ENCODE data around the gene NHSL2.

Gene NHSL2

DNA sequence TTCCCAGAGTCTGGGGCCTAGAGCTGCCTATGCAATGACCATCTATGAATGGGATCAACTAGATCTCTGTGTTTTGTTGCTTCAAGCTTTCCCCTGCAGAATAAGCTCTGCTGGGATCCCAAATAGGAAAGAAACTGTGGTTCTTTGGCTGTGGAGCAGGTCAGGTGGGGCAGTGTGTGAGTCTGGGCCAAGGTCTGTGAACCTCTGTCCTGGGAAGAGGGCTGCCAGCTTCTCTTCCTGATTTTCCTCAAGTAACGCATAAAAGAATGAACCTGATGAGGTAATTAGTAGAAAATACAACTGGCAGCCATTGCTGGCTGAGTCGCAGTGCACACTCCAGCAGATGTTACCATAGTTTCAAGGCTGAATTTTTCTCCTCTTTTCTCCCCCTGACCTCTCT lies 266.3 kb downstream of the NHSL2 start:
- H3K4me1 ChIP-seq (ENCODE audit: low read length), result peaks cover 6% of the 10 kb centered on the region; the same call in 1 of the 2 replicates
- H3K4me2 ChIP-seq (ENCODE audit: low read length), result no peak overlapping the region
- TF ChIP-seq, protein P1, sequence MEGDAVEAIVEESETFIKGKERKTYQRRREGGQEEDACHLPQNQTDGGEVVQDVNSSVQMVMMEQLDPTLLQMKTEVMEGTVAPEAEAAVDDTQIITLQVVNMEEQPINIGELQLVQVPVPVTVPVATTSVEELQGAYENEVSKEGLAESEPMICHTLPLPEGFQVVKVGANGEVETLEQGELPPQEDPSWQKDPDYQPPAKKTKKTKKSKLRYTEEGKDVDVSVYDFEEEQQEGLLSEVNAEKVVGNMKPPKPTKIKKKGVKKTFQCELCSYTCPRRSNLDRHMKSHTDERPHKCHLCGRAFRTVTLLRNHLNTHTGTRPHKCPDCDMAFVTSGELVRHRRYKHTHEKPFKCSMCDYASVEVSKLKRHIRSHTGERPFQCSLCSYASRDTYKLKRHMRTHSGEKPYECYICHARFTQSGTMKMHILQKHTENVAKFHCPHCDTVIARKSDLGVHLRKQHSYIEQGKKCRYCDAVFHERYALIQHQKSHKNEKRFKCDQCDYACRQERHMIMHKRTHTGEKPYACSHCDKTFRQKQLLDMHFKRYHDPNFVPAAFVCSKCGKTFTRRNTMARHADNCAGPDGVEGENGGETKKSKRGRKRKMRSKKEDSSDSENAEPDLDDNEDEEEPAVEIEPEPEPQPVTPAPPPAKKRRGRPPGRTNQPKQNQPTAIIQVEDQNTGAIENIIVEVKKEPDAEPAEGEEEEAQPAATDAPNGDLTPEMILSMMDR (IDR thresholded peaks at IDR 0.05; ENCODE audit: low read depth, low read length), result no peak
- no peak for TF ChIP-seq EZH2phosphoT487 (IDR thresholded peaks at IDR 0.05; ENCODE audit: low read depth)
- H3K79me2 ChIP-seq (ENCODE audit: low read length), result peaks cover 4% of the 10 kb centered on the region
- H3K27me3 ChIP-seq (ENCODE audit: low read depth, low read length), result no peaks in the 10 kb centered on the region
- no peak overlapping the region for H2AFZ ChIP-seq (ENCODE audit: low read depth, low read length)
- H3K9me3 ChIP-seq (ENCODE audit: insufficient read depth, low read length), result no peaks in the 10 kb centered on the region
- no peak overlapping the region for H3K4me3 ChIP-seq (ENCODE audit: low read length)
- H3K9ac ChIP-seq (ENCODE audit: low read length), result no peak overlapping the region
- H4K20me1 ChIP-seq (ENCODE audit: insufficient read depth, low read length), result no peaks in the 10 kb centered on the region
- no peaks in the 10 kb centered on the region for H3K36me3 ChIP-seq (replicated peaks; ENCODE audit: low read depth, low read length)
- no peak overlapping the region for H3K27ac ChIP-seq (ENCODE audit: low read length)

DNA sequence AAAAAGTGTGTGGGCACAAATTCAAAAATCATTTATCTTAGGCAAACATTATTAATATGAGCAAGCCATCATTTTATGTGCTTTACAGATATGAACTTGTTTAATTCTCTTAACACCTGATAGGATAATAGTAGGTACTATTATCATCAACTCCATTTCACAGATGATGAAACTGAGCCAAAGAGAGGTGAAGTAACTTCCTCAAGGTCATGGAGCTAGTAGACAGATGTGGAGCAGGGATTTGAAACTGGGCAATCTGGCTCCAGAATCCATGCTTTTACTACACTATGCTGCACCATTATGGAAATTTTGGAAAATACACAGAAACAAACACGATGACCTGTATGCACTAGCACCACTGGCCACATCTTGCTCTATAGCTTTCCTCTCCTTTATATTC lies 269.9 kb downstream of the NHSL2 start:
- Histone ChIP-seq H3K9ac (ENCODE audit: low read length) (peak overlapping the region; percentile 94), H3K4me2 (ENCODE audit: low read length) (peak overlapping the region; percentile 91), H4K20me1 (ENCODE audit: insufficient read depth, low read length) (no peaks in the 10 kb centered on the region), H3K27me3 (ENCODE audit: low read depth, low read length) (no peaks in the 10 kb centered on the region), H3K79me2 (ENCODE audit: low read length) (peaks cover 19% of the 10 kb centered on the region), H3K4me3 (ENCODE audit: low read length) (peak overlapping the region; percentile 95), H3K4me1 (ENCODE audit: low read length) (peaks cover 14% of the 10 kb centered on the region), H3K27ac (ENCODE audit: low read length) (peak overlapping the region; percentile 81), H3K9me3 (ENCODE audit: insufficient read depth, low read length) (no peaks in the 10 kb centered on the region), H3K36me3 (replicated peaks; ENCODE audit: low read depth, low read length) (no peaks in the 10 kb centered on the region), H2AFZ (ENCODE audit: low read depth, low read length) (peak overlapping the region; percentile 96)
- no peak for TF ChIP-seq EZH2phosphoT487 (IDR thresholded peaks at IDR 0.05; ENCODE audit: low read depth)
- TF ChIP-seq, protein P1 (IDR thresholded peaks at IDR 0.05; ENCODE audit: low read depth, low read length), result no peak

DNA sequence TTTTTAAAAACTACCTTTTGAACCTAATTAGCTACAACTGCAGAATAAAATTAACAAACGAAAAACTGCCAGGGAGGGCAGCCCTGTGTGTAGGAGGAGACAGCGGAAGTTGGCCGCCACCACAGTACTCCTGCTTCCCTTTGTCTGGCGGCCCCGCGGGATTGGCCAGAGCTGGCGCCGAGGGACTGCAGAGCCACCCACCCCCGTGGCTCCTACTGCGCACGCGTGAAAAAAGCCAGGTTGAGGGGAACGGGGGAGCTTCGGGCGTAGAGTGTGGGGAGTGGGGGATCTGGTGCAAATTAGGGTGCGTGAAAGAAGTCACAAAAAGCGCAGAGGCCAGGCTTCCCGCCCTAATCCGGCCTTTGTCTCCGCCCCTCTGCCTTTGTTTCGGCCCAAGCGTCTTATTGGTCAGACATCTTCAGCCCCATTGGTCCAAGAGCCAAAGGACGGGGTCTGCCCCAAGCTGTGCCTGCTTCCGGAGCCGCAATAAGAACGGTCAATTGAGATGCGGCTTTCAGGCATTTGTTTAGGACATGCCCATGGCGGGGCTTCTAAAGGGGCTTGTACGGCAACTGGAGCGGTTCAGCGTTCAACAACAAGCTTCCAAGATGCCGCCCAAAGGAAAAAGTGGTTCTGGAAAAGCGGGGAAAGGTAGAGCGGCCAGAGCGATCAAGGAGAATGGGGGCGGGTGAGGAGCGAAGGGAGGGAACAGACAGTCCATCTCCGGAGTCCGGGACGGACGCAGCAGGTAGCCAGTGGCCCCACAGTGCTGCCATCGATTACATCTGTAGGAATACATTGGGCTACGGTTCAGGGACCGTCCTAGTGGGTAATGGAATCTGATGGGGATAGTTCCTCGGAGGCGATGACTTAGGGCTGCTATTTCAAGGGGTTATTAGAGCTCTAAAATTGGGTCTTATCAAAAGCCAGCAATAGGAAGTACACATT lies 270.8 kb downstream of the NHSL2 start, which contains the start of gene PIN4:
TSS of gene PIN4 (plus strand) at position 580 of the 948 bp plus-strand sequence. CDS start at position 609, 29 bp downstream.
- H3K27ac ChIP-seq (ENCODE audit: low read length), result peak within 1 kb of the TSS; percentile 81
- no peaks in the 10 kb centered on the region for H3K36me3 ChIP-seq (replicated peaks; ENCODE audit: low read depth, low read length)
- peak within 1 kb of the TSS; percentile 91 for H3K4me2 ChIP-seq (ENCODE audit: low read length)
- peak within 1 kb of the TSS; percentile 95 for H3K4me3 ChIP-seq (ENCODE audit: low read length)
- no peak for TF ChIP-seq EZH2phosphoT487 (IDR thresholded peaks at IDR 0.05; ENCODE audit: low read depth)
- TF ChIP-seq, protein P1 (IDR thresholded peaks at IDR 0.05; ENCODE audit: low read depth, low read length), result no peak
- peak within 1 kb of the TSS; percentile 94 for H3K9ac ChIP-seq (ENCODE audit: low read length)
- H3K4me1 ChIP-seq (ENCODE audit: low read length), result peaks cover 14% of the 10 kb centered on the region
- peaks cover 19% of the 10 kb centered on the region for H3K79me2 ChIP-seq (ENCODE audit: low read length)
- H2AFZ ChIP-seq (ENCODE audit: low read depth, low read length), result peak within 1 kb of the TSS; percentile 96
- no peaks in the 10 kb centered on the region for H3K9me3 ChIP-seq (ENCODE audit: insufficient read depth, low read length)
- no peaks in the 10 kb centered on the region for H4K20me1 ChIP-seq (ENCODE audit: insufficient read depth, low read length)
- H3K27me3 ChIP-seq (ENCODE audit: low read depth, low read length), result no peaks in the 10 kb centered on the region

DNA sequence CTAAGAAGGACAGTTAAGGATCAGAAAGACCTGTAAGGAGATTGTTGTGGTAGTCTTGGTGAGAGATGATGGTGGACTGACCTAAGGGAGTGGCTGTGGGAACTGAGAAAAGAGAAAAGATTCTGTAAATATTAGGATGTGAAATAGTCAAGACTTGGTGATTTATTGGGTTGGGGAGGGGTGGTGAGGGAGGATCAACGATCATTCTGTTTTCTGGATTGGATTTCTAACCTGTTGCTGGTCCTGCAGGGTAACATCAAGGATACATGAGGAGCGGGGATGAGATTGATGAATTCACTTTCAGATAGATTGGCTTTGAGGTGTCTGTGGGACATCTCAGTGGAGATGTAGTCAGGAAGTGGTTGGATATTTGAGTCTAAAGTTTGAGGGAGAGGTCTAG lies 272.3 kb downstream of the NHSL2 start:
- Histone ChIP-seq H3K4me3 (ENCODE audit: low read length) (peak overlapping the region; percentile 95; the same call in 1 of the 2 replicates), H2AFZ (ENCODE audit: low read depth, low read length) (no peak overlapping the region), H3K4me2 (ENCODE audit: low read length) (peak overlapping the region; percentile 82), H3K79me2 (ENCODE audit: low read length) (peaks cover 19% of the 10 kb centered on the region), H3K27me3 (ENCODE audit: low read depth, low read length) (no peaks in the 10 kb centered on the region), H3K9me3 (ENCODE audit: insufficient read depth, low read length) (no peaks in the 10 kb centered on the region), H4K20me1 (ENCODE audit: insufficient read depth, low read length) (no peaks in the 10 kb centered on the region), H3K36me3 (replicated peaks; ENCODE audit: low read depth, low read length) (no peaks in the 10 kb centered on the region), H3K4me1 (ENCODE audit: low read length) (peaks cover 14% of the 10 kb centered on the region), H3K9ac (ENCODE audit: low read length) (no peak overlapping the region), H3K27ac (ENCODE audit: low read length) (no peak overlapping the region)
- TF ChIP-seq, protein P1 (IDR thresholded peaks at IDR 0.05; ENCODE audit: low read depth, low read length), result no peak
- no peak for TF ChIP-seq EZH2phosphoT487 (IDR thresholded peaks at IDR 0.05; ENCODE audit: low read depth)
